ENCODE measurements around the gene LOXL3.

Gene LOXL3

GRCh38 chr2:74516650-74517049, 37.1 kb downstream of the LOXL3 start:
- H3K4me3 ChIP-seq (replicated peaks; ENCODE audit: low read depth, low read length), result no peak overlapping the region
- DNase-seq (ENCODE audit: low read depth), result no peak

GRCh38 chr2:74515981-74516633, 37.6 kb downstream of the LOXL3 start:
- peak; percentile 47 for DNase-seq (ENCODE audit: low read depth)
- no peak overlapping the region for H3K4me3 ChIP-seq (replicated peaks; ENCODE audit: low read depth, low read length)
- TF ChIP-seq, protein P1, sequence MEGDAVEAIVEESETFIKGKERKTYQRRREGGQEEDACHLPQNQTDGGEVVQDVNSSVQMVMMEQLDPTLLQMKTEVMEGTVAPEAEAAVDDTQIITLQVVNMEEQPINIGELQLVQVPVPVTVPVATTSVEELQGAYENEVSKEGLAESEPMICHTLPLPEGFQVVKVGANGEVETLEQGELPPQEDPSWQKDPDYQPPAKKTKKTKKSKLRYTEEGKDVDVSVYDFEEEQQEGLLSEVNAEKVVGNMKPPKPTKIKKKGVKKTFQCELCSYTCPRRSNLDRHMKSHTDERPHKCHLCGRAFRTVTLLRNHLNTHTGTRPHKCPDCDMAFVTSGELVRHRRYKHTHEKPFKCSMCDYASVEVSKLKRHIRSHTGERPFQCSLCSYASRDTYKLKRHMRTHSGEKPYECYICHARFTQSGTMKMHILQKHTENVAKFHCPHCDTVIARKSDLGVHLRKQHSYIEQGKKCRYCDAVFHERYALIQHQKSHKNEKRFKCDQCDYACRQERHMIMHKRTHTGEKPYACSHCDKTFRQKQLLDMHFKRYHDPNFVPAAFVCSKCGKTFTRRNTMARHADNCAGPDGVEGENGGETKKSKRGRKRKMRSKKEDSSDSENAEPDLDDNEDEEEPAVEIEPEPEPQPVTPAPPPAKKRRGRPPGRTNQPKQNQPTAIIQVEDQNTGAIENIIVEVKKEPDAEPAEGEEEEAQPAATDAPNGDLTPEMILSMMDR (IDR thresholded peaks at IDR 0.05; ENCODE audit: low read length, missing control alignments), result no peak

More at GRCh38 chr2:74516650-74517049, 37.1 kb downstream of the LOXL3 start:
- TF ChIP-seq, protein P1 (IDR thresholded peaks at IDR 0.05; ENCODE audit: low read length, missing control alignments), result no peak

DNA sequence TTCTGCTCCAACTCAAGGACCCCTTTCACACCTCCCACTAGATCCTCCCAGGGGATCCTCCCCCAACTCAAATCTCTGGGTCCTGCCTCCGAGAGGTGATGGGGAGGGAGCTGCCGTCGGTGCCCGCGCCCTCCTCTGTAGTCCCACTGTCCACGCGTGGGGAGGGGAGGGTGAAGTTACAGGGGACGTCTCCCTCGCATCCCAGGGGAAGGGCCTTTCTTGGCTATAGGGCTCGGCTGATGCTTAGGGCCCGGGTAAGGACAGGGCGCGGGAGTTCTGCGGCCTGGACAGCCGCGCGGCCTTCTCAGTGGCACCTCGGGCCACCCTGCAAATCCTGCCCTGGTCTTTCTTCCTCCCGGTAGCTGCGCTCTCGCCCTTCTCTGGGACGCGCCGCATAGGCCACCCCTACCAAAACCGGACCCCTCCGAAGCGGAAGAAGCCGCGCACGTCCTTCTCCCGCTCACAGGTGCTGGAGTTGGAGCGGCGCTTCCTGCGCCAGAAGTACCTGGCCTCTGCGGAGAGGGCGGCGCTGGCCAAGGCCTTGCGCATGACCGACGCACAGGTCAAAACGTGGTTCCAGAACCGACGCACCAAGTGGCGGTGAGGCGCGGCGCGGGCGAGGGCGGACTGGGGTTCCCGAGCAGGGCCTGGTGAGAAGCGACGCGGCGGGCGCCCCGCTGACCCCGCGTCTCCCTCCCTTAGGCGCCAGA, 38.3 kb downstream of the LOXL3 start:
- H3K4me3 ChIP-seq (replicated peaks; ENCODE audit: low read depth, low read length), result no peak overlapping the region
- TF ChIP-seq, protein P1 (IDR thresholded peaks at IDR 0.05; ENCODE audit: low read length, missing control alignments), result no peak
- DNase-seq (ENCODE audit: low read depth), result no peak

DNA sequence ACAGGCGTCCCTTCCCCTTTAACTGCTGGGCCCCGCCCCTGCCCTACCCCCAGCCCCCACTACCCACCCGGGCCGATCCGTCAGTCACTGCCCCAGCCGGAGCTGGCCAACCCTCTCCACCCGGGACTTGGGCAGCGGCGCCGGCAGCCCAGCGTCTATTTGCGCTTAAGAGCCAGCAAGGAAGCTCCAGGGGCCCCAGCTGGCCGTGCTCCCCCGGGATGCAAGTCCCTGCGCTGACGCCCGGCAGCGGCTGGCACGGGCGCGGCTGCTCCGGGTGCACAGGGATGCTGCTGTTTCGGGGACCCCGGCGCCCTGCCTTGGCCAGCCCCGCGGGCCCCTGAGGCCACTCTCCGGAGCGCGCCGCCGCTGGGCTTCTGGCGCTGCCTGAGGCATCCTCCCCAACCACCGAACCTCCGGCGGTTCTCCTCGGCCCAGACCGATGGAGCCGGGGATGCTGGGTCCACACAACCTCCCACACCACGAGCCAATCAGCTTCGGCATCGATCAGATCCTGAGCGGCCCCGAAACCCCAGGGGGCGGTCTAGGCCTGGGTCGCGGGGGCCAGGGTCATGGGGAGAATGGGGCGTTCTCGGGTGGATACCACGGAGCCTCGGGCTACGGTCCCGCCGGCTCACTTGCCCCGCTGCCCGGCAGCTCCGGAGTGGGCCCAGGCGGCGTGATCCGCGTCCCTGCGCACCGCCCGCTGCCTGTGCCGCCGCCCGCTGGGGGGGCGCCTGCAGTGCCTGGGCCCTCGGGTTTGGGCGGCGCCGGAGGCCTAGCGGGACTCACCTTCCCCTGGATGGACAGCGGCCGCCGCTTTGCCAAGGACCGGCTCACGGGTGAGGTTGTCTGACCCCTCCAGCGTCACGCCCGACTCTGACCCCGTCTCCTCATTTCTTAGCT, 39.1 kb downstream of the LOXL3 start, which contains the start of gene TLX2:
TLX2 (plus strand) TSS at position 83 of the 903 bp plus-strand sequence; CDS start at position 440, 357 bp downstream.
- H3K4me3 ChIP-seq (replicated peaks; ENCODE audit: low read depth, low read length), result no peak within 1 kb of the TSS
- TF ChIP-seq, protein P1 (IDR thresholded peaks at IDR 0.05; ENCODE audit: low read length, missing control alignments), result no peak
- no peak for DNase-seq (ENCODE audit: low read depth)

- DNase-seq (ENCODE audit: low read depth), result no peak
- H3K4me3 ChIP-seq (replicated peaks; ENCODE audit: low read depth, low read length), result no peak overlapping the region
- TF ChIP-seq, protein P1 (IDR thresholded peaks at IDR 0.05; ENCODE audit: low read length, missing control alignments), result no peak
Measured at GRCh38 chr2:74513605-74514367, 40.0 kb downstream of the LOXL3 start.

All from fibroblast of pulmonary artery (primary cell).